Measurements from ENCODE around the gene ARL6IP4.

The ARL6IP4 gene

GRCh38 chr12:123000578-123000977, 20.1 kb downstream of the ARL6IP4 start:
- DNase-seq (ENCODE audit: low read depth) = no peak
- H3K4me3 ChIP-seq (ENCODE audit: low read depth, low read length) = no peak overlapping the region
- TF ChIP-seq CTCF (conservative IDR thresholded peaks at IDR 0.05; ENCODE audit: low read depth, low read length) = no peak

GRCh38 chr12:123001464-123001863, 21.0 kb downstream of the ARL6IP4 start:
- DNase-seq (ENCODE audit: low read depth) = no peak
- no peak for TF ChIP-seq CTCF (conservative IDR thresholded peaks at IDR 0.05; ENCODE audit: low read depth, low read length)
- H3K4me3 ChIP-seq (ENCODE audit: low read depth, low read length) = no peak overlapping the region

- H3K4me3 ChIP-seq (ENCODE audit: low read depth, low read length) = no peak overlapping the region
- TF ChIP-seq CTCF (conservative IDR thresholded peaks at IDR 0.05; ENCODE audit: low read depth, low read length) = no peak
- no peak for DNase-seq (ENCODE audit: low read depth)
These were observed 22.8 kb downstream of the ARL6IP4 start for GRCh38 chr12:123003257-123003656.

GRCh38 chr12:123004287-123004686, 23.8 kb downstream of the ARL6IP4 start:
- no peak for DNase-seq (ENCODE audit: low read depth)
- TF ChIP-seq CTCF (conservative IDR thresholded peaks at IDR 0.05; ENCODE audit: low read depth, low read length) = no peak
- H3K4me3 ChIP-seq (ENCODE audit: low read depth, low read length) = no peak overlapping the region

GRCh38 chr12:123005081-123005626, 24.7 kb downstream of the ARL6IP4 start:
- no peak for DNase-seq (ENCODE audit: low read depth)
- no peak for TF ChIP-seq CTCF (conservative IDR thresholded peaks at IDR 0.05; ENCODE audit: low read depth, low read length)
- H3K4me3 ChIP-seq (ENCODE audit: low read depth, low read length) = no peak overlapping the region

GRCh38 chr12:123006977-123007376, 26.5 kb downstream of the ARL6IP4 start:
- no peak for TF ChIP-seq CTCF (conservative IDR thresholded peaks at IDR 0.05; ENCODE audit: low read depth, low read length)
- H3K4me3 ChIP-seq (ENCODE audit: low read depth, low read length) = no peak overlapping the region
- peak; percentile 10 for DNase-seq (ENCODE audit: low read depth)

- H3K4me3 ChIP-seq (ENCODE audit: low read depth, low read length) = no peak overlapping the region
- no peak for TF ChIP-seq CTCF (conservative IDR thresholded peaks at IDR 0.05; ENCODE audit: low read depth, low read length)
- DNase-seq (ENCODE audit: low read depth) = no peak
These were observed 29.6 kb downstream of the ARL6IP4 start for GRCh38 chr12:123010110-123010509.

All from choroid plexus epithelial cell (primary cell).